RWPE2 (cell line): ENCODE measurements around the gene MYO1G.

ENCODE experiments used
- ATAC-seq: fragments of 200-7000 bp; cut with Tn5 transposase; 3 replicates; pipeline ENCODE4 v1.9.1; 2021; ENCODE audit warnings: low read depth
- DNase-seq: peaks from one replicate; pipeline ENCODE4 v3.0.0-alpha.2; 2020; ENCODE audit warnings: low spot score
- H3K27ac ChIP-seq: fragments of 450-650 bp; 2 replicates; pipeline ENCODE4 v1.5.1; 2017; ENCODE audit warnings: mild to moderate bottlenecking; ENCODE audit not compliant: poor library complexity, severe bottlenecking
- H3K27me3 ChIP-seq: fragments of 250-450 bp; sonication (Bioruptor Pico); 2 replicates; pipeline ENCODE4 v1.5.1; 2021; ENCODE audit warnings: mild to moderate bottlenecking, moderate library complexity; ENCODE audit not compliant: insufficient read depth, poor library complexity, severe bottlenecking
- H3K36me3 ChIP-seq: fragments of 250-450 bp; sonication (Bioruptor Pico); 2 replicates; pipeline ENCODE4 v1.5.1; 2020; ENCODE audit warnings: low read depth, mild to moderate bottlenecking, moderate library complexity
- H3K4me1 ChIP-seq: fragments of 250-450 bp; sonication (Bioruptor Pico); 2 replicates; pipeline ENCODE4 v1.5.1; 2021; ENCODE audit warnings: mild to moderate bottlenecking, moderate library complexity; ENCODE audit not compliant: insufficient read depth, poor library complexity, severe bottlenecking
- H3K4me3 ChIP-seq: fragments of 250-450 bp; sonication (Bioruptor Pico); 2 replicates; pipeline ENCODE4 v1.5.1; 2021; ENCODE audit warnings: mild to moderate bottlenecking, moderate library complexity; ENCODE audit not compliant: severe bottlenecking
- H3K9me3 ChIP-seq: fragments of 250-450 bp; sonication (Bioruptor Pico); 2 replicates; pipeline ENCODE4 v1.5.1; 2021; ENCODE audit warnings: mild to moderate bottlenecking, moderate library complexity; ENCODE audit not compliant: severe bottlenecking
- TF ChIP-seq, protein P1 (sequence below): fragments of 450-650 bp; IDR thresholded peaks from one replicate; pipeline ENCODE4 v1.5.1; 2017; ENCODE audit warnings: mild to moderate bottlenecking, moderate library complexity; ENCODE audit not compliant: poor library complexity, severe bottlenecking

MYO1G gene

DNA sequence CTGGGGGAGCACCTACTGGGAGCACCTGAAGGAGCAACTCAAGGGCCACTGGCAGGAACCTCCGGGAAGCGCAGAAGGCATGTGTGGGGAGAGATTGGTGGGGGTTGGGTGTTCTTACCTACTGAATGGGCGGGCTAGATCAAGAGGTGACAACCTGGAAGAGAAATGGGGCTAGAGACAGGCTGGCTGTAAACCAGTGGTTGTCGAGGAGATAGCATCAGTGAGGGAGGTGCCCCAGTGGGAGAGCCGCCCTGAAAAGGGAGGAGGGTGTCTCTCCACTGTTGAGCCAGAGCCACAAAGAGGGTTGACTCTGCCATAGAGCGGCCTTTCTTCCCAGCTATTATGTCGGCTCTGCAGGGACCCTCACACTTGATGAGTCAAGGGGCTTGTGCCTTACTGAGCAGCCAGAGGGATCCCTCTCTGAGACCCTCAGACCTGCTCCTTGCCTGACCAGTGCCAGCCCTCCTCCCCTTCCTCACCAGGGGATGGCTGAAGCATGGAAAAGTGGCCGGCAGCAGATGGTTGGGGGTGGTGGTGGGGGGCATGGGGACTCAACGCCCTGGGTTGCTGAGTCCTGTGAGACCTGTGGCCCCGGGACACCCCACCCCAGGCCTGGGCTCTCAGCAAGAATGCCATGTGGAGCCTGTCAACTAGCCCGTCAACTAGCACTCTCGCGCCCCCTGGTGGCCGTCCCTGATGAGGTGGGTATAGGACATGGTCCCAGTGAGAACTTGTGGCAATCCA lies 57.0 kb downstream of the MYO1G start:
- Histone ChIP-seq H3K27ac (no peak overlapping the region), H3K9me3 (no peaks in the 10 kb centered on the region), H3K27me3 (no peaks in the 10 kb centered on the region), H3K4me3 (no peak overlapping the region), H3K36me3 (no peaks in the 10 kb centered on the region), H3K4me1 (no peaks in the 10 kb centered on the region)
- DNase-seq (peak; percentile 83), ATAC-seq (peak; percentile 82)
- TF ChIP-seq, protein P1, sequence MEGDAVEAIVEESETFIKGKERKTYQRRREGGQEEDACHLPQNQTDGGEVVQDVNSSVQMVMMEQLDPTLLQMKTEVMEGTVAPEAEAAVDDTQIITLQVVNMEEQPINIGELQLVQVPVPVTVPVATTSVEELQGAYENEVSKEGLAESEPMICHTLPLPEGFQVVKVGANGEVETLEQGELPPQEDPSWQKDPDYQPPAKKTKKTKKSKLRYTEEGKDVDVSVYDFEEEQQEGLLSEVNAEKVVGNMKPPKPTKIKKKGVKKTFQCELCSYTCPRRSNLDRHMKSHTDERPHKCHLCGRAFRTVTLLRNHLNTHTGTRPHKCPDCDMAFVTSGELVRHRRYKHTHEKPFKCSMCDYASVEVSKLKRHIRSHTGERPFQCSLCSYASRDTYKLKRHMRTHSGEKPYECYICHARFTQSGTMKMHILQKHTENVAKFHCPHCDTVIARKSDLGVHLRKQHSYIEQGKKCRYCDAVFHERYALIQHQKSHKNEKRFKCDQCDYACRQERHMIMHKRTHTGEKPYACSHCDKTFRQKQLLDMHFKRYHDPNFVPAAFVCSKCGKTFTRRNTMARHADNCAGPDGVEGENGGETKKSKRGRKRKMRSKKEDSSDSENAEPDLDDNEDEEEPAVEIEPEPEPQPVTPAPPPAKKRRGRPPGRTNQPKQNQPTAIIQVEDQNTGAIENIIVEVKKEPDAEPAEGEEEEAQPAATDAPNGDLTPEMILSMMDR, result peak; percentile 75

DNA sequence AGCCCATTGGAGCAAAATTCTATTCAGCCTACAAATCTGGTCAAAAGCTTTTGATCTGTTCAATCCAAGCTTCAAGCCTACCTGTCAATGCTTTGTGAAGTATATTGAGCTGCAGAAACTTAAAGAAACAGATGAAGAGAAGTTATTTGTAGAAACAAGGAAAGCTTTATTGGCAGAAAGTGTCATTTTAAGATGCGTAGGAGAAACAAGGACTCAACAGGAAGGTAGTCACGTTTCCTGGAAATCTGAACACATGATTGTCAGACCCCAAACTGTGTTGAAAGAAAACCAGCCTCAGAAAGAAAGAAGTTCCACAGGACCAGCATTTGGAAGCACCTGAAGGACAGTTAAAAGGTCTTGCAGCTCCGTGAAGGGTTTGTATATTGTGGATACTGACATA lies 58.7 kb downstream of the MYO1G start:
- no peak overlapping the region for H3K27ac ChIP-seq
- H3K4me3 ChIP-seq, result no peak overlapping the region
- no peak for DNase-seq
- no peak for ATAC-seq
- no peaks in the 10 kb centered on the region for H3K4me1 ChIP-seq
- no peaks in the 10 kb centered on the region for H3K27me3 ChIP-seq
- TF ChIP-seq, protein P1, result no peak
- no peaks in the 10 kb centered on the region for H3K36me3 ChIP-seq
- H3K9me3 ChIP-seq, result no peaks in the 10 kb centered on the region

DNA sequence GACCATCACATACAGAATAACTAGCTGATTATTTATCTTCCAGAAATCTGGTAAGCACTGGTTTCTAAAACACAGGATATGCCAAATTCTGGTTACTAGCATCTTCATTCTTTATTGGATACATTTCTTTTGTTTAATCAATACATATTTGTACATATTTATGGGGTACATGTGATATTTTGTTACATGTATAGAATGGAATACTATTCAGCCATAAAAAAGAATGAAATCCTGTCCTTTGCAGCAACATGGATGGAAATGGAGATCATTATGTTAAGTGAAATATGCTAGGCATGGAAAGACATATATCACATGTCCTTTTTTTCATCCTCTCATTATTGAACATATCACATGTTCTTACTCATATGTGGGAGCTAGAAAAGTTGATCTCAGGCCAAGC lies 60.8 kb downstream of the MYO1G start:
- TF ChIP-seq, protein P1, result no peak
- no peaks in the 10 kb centered on the region for H3K27me3 ChIP-seq

DNA sequence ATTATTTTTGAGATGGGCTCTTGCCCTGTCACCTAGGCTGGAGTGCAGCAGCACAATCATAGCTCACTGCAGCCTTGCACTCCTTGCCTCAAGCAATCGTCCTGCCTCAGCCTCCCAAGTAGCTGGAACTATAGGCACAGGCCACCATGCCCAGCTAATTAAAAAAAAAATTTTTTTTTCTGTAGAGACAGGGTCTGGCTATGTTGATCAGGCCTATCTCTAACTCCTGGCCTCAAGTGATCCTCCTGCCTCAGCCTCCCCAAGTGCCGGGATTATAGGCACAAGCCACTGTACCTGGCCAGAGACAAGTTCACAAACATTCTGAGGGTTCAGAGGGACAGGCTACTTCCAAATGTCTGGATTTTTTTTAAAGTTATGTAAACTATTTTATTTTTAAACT lies 61.4 kb downstream of the MYO1G start:
- ATAC-seq (no peak), DNase-seq (no peak)
- no peaks in the 10 kb centered on the region for H3K36me3 ChIP-seq
- H3K4me3 ChIP-seq, result no peak overlapping the region
- TF ChIP-seq, protein P1, result no peak
- H3K27ac ChIP-seq, result no peak overlapping the region
- no peaks in the 10 kb centered on the region for H3K27me3 ChIP-seq
- no peaks in the 10 kb centered on the region for H3K4me1 ChIP-seq
- H3K9me3 ChIP-seq, result no peaks in the 10 kb centered on the region

More for the DNA sequence above, 60.8 kb downstream of the MYO1G start:
- ATAC-seq, result no peak
- H3K36me3 ChIP-seq, result no peaks in the 10 kb centered on the region
- H3K9me3 ChIP-seq, result no peaks in the 10 kb centered on the region
- no peak for DNase-seq
- H3K27ac ChIP-seq, result no peak overlapping the region
- H3K4me1 ChIP-seq, result no peaks in the 10 kb centered on the region
- H3K4me3 ChIP-seq, result no peak overlapping the region

DNA sequence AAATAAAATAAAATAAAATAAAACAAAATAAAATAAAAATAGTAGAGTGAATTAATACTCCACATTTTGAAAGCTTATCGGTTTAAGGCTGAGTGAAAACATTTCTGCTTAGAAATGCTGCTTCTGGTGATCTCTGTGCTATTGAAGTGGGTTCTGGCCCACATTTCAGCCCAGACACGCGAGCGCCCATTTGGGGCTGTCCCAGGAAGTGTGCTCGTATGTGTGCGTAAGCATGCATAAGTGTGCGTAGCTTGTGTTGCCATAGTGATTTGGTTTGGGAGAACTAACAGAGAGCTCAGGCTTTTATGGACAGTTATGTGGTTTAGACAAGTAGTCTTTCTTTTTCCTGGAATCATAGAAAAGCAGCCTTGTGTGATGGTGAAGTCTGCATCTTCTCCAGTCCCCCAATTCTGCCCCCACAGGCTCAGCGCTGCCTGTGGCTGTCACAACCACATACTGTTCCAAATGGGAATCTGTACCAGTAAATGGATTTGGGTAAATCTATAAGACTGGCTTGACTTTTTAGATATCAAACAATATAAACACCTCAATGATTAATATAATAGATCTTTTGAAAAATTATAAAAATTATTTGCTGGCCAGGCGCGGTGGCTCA lies 63.7 kb downstream of the MYO1G start:
- ATAC-seq (no peak), DNase-seq (no peak)
- H3K27ac ChIP-seq, result no peak overlapping the region

More for the DNA sequence above, 63.7 kb downstream of the MYO1G start:
- Histone ChIP-seq H3K4me3 (no peak overlapping the region), H3K27me3 (no peaks in the 10 kb centered on the region), H3K36me3 (no peaks in the 10 kb centered on the region), H3K9me3 (no peaks in the 10 kb centered on the region), H3K4me1 (no peaks in the 10 kb centered on the region)
- TF ChIP-seq, protein P1, result no peak
